Stimulated activated CD8-positive, alpha-beta memory T cell treated with anti-CD3 and anti-CD28 coated beads, Interleukin-7, amount 100 ng/mL, for 24 hours (primary cell): ENCODE results near the gene TNFRSF12A.
"Not testable (repeated sequence)": the region's sequence is repeated elsewhere in the genome, so short reads cannot be mapped to it uniquely, and the experiment has no call there.

Source experiments
- DNase-seq: peaks from one replicate; pipeline ENCODE4 v3.0.0-alpha.2; 2020; ENCODE audit warnings: low read depth

Gene TNFRSF12A

GRCh38 chr16:3065742-3066439 is 45.7 kb downstream of the TNFRSF12A start:
- no peak for DNase-seq

- no peak for DNase-seq
Observed at GRCh38 chr16:3066440-3066748, 46.2 kb downstream of the TNFRSF12A start.

- no peak for DNase-seq
Observed at GRCh38 chr16:3068487-3068886, 48.3 kb downstream of the TNFRSF12A start.

GRCh38 chr16:3069146-3069545 is 49.0 kb downstream of the TNFRSF12A start:
- DNase-seq = not testable (repeated sequence)

- no peak for DNase-seq
Observed at GRCh38 chr16:3070608-3071111, 50.5 kb downstream of the TNFRSF12A start.

DNA sequence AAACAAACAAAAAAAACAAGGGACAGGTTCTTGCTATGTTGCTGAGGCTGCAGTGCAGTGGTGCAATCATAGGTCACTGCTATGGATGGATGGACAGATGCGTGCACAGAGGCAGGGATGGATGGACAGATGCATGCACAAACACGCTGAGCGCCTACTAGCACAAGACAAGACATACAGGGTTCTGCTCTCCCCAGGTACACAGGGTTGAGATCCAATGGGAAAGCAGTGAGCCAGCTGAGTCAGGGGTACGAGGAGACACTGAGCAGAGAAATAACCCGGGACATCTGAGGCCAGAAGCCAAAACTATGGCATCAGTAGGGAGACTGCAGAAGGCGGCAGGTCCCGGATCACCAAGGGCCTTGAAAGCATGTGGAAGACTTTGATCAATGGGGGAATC is 51.5 kb downstream of the TNFRSF12A start:
- DNase-seq = no peak
